ENCODE results near the gene MLC1. TPM values are rescaled to one million over a fixed set of nuclear protein-coding genes. Genes with fewer than 3 reads are reported as not detected.

The MLC1 gene
- total RNA-seq, 1 donor from 2014 or later, result not detected

DNA sequence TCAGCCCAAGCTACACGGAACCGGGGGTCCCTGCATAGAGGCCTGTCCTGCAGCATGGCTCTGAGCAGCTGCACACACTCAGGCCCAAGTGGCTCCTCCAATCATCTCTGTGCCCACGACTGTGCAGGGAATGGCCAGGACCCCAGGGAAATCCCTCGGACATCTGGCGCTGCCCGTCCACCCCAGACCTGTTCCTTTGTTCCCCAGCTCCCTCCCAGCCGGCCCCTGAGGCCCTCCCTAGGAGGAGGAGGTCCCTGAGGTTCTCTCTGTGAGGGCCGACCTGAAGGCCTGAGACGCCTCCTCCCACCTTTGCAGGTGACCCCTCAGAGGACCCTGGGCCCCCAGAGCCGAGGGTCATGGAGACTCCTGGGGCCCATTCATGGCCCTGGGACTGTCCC is 1.1 kb downstream of the MLC1 start:
- TF ChIP-seq, protein P1, sequence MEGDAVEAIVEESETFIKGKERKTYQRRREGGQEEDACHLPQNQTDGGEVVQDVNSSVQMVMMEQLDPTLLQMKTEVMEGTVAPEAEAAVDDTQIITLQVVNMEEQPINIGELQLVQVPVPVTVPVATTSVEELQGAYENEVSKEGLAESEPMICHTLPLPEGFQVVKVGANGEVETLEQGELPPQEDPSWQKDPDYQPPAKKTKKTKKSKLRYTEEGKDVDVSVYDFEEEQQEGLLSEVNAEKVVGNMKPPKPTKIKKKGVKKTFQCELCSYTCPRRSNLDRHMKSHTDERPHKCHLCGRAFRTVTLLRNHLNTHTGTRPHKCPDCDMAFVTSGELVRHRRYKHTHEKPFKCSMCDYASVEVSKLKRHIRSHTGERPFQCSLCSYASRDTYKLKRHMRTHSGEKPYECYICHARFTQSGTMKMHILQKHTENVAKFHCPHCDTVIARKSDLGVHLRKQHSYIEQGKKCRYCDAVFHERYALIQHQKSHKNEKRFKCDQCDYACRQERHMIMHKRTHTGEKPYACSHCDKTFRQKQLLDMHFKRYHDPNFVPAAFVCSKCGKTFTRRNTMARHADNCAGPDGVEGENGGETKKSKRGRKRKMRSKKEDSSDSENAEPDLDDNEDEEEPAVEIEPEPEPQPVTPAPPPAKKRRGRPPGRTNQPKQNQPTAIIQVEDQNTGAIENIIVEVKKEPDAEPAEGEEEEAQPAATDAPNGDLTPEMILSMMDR (conservative IDR thresholded peaks at IDR 0.05; ENCODE audit: low read depth, low read length), result no peak

GRCh38 chr22:50083462-50084079 is 1.7 kb downstream of the MLC1 start:
- DNase-seq (ENCODE audit: low read depth), result no peak
- TF ChIP-seq, protein P1 (conservative IDR thresholded peaks at IDR 0.05; ENCODE audit: low read depth, low read length), result no peak
- H3K4me3 ChIP-seq (ENCODE audit: low read depth, low read length), result no peak overlapping the region

More for the DNA sequence above, 1.1 kb downstream of the MLC1 start:
- no peak overlapping the region for H3K4me3 ChIP-seq (ENCODE audit: low read depth, low read length)
- DNase-seq (ENCODE audit: low read depth), result no peak

DNA sequence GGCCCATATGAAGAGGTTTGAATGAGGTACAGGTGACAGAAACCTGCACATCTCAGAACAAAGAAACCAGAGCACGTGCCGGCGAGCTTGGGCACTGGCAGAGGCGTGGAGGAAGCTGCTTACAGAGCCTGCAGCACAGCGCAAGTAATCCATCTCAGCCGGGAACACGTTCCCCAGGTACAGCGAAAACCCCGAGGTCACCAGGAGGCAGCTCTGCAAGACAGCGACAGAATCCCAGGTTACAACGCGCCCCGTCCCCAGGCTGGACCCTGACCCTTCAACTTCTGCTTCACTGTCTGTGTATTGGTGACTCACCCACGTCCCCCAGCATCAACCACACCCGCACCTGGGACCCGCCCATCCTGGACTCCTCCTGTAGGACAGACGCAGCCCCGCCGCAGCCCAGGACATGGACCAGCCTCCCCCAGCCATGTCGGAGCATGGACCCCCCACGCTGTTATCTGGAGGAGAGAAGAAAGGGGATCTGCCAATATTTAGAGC is 2.2 kb downstream of the MLC1 start:
- H3K4me3 ChIP-seq (ENCODE audit: low read depth, low read length), result no peak overlapping the region
- DNase-seq (ENCODE audit: low read depth), result no peak
- TF ChIP-seq, protein P1 (conservative IDR thresholded peaks at IDR 0.05; ENCODE audit: low read depth, low read length), result no peak

DNA sequence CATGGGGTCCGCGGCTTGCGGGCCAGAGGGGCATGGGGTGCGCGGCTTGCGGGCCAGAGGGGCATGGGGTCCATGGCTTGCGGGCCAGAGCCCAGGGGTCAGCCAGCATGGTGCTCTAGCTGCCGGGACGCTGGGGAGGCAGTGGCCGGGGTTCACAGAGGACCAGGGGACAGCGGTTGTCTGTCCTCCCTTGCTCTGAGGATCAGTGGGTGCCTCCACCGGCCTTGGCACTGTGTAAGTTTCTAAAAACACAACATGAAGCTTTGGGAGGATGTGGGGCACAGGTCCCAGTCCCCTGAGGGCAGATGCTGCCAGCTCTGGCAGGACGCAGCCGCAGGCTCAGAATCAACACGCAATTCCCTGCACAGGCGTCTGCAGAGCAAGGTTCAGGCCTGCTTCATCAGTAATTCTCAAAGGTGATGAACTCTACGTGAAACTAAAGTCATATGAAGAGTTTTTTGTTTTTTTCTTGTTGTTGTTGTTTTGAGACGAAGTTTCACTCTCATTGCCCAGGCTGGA is 3.0 kb downstream of the MLC1 start:
- no peak overlapping the region for H3K4me3 ChIP-seq (ENCODE audit: low read depth, low read length)
- TF ChIP-seq, protein P1 (conservative IDR thresholded peaks at IDR 0.05; ENCODE audit: low read depth, low read length), result no peak
- no peak for DNase-seq (ENCODE audit: low read depth)

GRCh38 chr22:50081426-50082196 is 3.6 kb downstream of the MLC1 start:
- TF ChIP-seq, protein P1 (conservative IDR thresholded peaks at IDR 0.05; ENCODE audit: low read depth, low read length), result no peak
- DNase-seq (ENCODE audit: low read depth), result no peak

DNA sequence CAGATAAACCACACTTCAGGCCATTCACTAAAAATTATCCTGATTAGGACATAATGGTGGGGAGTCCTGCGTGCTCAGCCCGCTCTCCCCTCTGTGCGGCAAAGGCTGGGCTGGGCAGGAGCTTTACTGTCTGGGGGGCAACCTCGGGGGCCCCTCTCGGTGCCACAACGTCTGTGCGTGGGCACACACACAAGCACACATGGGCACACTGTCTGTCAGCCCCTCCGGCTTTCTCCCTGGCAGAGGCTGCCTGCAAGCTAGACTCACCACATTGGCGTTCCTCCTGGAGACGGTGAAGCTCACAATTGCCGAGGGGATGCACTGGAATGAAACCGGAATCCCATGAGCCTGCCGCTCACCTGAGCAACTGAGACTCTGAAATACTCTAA is 5.2 kb downstream of the MLC1 start:
- no peak overlapping the region for H3K4me3 ChIP-seq (ENCODE audit: low read depth, low read length)
- DNase-seq (ENCODE audit: low read depth), result no peak
- TF ChIP-seq, protein P1 (conservative IDR thresholded peaks at IDR 0.05; ENCODE audit: low read depth, low read length), result no peak

More at GRCh38 chr22:50081426-50082196, 3.6 kb downstream of the MLC1 start:
- H3K4me3 ChIP-seq (ENCODE audit: low read depth, low read length), result no peak overlapping the region
